ENCODE data around the gene SNX3.

- TF ChIP-seq CTCF (IDR thresholded peaks at IDR 0.05) (no peak), POLR2AphosphoS5 (IDR thresholded peaks at IDR 0.05) (no peak), POLR2A (IDR thresholded peaks at IDR 0.05) (no peak)
These were observed 80.6 kb downstream of the SNX3 start for GRCh38 chr6:108180266-108180665.
